HG02798 (cell line): Measurements from ENCODE around the gene NINJ1.
A peak's percentile ranks its signal among the peaks of the same experiment; 100 is the strongest.
"Not testable (repeated sequence)": the region's sequence is repeated elsewhere in the genome, so short reads cannot be mapped to it uniquely, and the experiment has no call there.

Experiments
- ATAC-seq: cut with Tn5 transposase; IDR thresholded peaks from one replicate; pipeline ENCODE4 v1.9.1; 2021; ENCODE audit warnings: mild to moderate bottlenecking; ENCODE audit not compliant: unreplicated experiment, poor library complexity

Gene NINJ1

GRCh38 chr9:93161786-93162562 lies 27.9 kb upstream of the NINJ1 start:
- no peak for ATAC-seq

GRCh38 chr9:93159601-93160471 lies 25.8 kb upstream of the NINJ1 start:
- peak; percentile 89 for ATAC-seq

- ATAC-seq = no peak
Measured at GRCh38 chr9:93156475-93157008, 22.5 kb upstream of the NINJ1 start.

DNA sequence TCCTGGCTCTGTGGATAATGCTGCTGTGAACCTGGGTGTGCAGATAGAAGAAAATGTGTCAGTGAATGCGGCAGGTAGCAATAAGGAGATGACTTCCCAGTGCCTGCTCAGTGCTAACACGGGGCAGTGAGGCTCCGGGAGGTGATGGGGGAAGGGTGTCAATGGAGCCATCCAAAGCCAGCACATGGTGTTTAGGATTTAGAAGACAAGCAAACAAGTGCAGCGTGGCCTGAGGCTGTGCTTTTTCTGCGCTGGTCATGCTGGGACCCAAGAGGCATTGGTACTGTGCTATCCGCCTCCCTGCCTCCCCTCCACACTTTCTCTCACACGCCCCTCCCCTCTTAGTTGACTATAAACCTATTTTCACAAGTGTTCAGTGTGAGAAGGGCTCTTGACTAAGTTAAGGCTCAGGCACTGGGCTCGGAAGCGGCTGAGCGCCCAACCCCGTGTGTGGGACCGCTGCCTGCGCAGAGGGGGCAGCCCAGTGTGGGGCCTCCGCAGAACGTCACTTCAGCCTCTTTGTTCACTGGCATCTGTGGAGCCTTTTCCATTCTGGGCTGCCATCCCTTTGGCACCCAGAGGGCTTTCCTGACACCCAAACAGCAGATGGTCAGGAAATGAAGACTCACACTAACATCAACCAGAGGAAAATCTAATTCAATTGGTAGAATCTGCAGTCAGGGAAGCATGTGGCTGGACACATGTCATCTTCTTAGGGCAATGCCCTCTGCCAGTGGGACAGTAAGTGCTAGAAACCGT lies 21.8 kb upstream of the NINJ1 start:
- no peak for ATAC-seq

DNA sequence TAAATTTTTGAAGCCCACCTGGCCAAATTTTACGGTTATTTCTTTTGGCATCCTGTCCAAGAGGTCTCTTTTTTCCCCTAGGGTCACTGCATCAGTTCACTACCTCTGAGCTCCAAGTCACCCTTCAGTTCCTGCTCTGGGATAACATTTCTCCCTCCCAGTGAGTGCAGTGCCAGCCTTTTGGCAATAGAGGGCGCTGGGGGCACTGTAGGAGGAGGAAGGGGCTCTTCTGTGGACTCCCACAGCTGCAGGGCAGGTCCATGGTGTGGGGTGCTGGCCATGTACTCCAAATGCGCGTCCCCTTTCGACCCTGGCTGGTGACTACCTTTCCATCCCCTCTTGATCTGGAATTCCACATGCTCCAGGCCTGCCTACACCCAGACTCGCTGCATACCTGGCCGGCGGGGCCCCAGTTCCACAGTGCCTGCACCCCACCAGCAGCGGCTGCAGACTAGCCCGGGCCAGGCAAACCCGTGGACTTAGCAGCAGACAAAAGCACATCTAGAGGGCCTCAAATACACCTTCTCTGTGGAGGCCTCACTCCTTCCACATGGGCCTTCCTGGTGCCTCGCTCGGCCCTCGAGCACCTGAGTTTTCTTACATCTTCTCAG lies 20.3 kb upstream of the NINJ1 start:
- no peak for ATAC-seq

- ATAC-seq = no peak
Measured at GRCh38 chr9:93151097-93151784, 17.2 kb upstream of the NINJ1 start.

DNA sequence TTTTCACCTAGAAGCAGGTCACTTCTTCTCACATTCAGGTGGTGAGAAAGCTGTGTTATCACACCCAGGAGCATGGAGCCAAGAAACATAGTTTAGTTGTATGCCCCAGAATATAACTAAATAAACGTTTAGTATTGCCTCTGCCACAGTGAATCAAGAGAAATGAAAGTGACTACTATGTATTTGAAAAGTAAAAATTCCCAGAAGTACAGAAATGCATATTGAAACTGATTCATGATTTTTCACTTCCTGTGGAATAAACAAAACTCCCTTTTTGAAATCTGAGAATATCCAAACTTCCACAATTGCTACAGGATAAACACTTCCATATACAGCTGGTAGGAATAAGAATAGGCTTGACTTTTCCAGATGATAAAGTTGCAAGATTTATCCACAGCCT lies 15.3 kb upstream of the NINJ1 start:
- no peak for ATAC-seq

DNA sequence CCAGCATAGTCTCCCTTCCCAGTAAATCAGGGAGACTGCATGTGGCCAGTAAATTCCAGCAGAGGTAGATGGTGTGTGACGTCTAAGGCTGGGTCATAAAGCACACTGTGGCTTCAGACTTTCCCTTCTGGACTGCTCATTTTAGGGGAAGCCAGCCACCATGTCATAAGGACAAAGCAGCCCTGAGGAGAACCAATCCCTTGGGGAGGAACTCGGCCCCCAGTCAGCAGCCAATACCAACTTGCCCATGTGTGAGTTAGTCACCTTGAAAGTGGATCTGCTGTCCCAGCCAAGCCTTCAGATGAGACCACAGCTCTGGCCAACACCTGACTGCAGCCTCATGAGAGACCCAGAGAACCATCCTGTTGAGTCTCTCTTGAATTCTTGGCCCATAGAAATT lies 14.7 kb upstream of the NINJ1 start:
- no peak for ATAC-seq

- ATAC-seq = no peak
Measured at GRCh38 chr9:93147632-93148031, 13.6 kb upstream of the NINJ1 start.

DNA sequence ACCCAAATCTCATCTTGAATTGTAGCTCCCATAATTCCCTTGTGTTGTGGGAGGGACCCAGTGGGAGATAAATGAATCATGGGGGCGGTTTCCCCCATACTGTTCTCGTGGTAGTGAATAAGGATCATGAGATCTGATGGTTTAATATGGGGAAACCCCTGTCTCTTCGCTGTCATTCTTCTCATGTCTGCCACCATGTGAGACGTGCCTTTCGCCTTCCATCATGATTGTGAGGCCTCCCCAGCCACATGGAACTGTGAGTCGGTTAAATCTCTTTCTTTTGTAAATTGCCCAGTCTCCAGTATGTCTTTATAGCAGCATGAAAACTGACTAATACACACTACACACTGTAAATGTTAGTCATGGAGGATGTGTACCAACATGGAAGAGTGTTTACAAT lies 12.6 kb upstream of the NINJ1 start:
- not testable (repeated sequence) for ATAC-seq

GRCh38 chr9:93143830-93144530 lies 9.9 kb upstream of the NINJ1 start:
- ATAC-seq = no peak

DNA sequence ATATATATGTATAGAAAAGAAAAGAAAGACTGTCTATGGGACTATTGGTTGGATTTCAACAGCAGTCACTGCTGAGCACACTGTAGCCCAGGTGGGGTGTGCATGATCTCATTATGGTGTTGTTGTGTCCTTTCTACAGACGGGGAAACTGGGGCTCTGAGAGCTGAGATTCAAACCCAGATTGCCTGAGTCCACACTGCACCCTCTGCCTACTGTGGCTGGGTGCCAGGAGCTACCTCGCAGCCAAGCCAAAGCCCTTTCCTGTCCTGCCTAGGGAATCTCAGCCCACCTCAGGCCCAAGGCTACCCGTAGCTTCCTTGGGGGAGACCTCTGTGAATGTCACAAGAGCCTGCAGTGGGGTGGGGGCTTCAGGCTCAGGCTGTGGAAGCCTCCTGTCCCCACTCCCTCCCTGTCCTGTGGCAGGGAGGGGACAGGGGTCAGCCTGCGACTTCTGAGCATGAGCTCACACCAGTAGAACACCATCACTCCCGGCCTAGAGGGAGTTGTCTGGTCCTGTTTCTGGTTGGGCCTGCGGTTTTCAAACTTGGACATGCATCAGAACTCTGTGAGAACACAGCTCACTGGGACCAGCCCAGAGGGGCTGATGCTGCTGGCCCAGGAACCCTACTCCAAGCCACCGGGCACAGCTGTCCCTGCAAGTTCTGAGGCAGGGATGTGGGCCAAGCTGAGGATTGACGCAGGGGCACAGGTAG lies 7.9 kb upstream of the NINJ1 start:
- ATAC-seq = no peak

DNA sequence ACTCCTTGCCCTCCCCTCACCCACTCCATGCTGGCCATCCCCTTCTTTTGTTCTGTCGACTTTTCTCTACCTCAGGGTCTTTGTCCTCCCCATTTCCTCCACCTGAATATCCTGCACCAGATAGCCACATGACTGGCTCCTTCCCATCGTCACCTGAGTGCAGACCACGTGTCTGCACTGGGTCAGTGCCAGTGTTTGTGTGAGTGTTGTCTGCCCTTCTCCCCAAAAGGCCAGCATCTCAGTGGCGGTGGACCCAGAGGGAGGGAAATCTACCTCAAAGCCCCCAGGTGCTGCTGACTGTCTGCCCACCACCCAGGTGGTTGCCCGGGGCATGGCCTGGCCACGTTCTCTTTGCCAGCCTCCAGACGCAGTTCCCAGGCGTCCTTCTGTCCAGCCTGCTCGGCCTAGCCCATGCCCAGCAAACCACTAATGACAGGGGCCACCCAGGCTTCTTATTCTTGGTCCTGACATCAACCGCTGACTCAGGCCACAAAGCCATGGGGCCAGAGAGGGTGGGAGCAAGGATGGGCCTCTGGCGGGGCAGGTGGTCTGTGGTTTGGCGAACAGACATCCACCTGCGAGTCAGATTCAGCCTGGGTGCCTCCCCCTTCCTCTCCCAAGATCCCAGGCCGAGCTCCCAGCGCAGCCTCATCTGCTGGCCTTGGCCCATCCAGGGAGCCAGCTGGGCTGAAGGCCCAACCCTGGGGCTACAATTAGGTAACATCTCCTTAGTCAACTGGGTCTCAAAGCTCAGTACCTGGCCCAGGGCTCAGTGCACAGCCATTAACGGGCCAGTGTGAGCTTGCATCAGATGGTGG lies 5.5 kb upstream of the NINJ1 start:
- no peak for ATAC-seq

GRCh38 chr9:93138171-93138764 lies 4.2 kb upstream of the NINJ1 start:
- no peak for ATAC-seq

- no peak for ATAC-seq
Measured at GRCh38 chr9:93137362-93137761, 3.3 kb upstream of the NINJ1 start.

DNA sequence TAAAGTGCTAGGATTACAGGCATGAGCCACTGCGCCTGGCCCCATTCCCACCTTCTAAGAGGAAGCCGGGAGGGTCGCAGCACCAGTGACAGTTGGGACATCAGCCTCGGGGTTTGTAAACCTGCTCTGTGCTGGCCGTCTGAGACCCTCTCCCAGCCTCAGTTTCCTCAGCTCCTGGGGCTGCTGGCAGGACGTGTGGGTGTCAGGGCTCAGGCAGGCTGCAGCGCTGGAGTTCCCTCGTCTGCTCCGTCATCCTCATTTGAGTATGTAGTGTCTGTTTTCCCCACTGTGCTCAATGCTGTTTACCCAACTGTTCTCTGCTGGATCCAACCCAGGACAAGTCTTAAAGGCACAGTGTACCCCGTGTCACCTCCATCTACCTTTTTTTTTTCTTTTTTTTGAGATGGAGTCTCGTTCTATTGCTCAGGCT lies 2.0 kb upstream of the NINJ1 start:
- ATAC-seq = no peak

DNA sequence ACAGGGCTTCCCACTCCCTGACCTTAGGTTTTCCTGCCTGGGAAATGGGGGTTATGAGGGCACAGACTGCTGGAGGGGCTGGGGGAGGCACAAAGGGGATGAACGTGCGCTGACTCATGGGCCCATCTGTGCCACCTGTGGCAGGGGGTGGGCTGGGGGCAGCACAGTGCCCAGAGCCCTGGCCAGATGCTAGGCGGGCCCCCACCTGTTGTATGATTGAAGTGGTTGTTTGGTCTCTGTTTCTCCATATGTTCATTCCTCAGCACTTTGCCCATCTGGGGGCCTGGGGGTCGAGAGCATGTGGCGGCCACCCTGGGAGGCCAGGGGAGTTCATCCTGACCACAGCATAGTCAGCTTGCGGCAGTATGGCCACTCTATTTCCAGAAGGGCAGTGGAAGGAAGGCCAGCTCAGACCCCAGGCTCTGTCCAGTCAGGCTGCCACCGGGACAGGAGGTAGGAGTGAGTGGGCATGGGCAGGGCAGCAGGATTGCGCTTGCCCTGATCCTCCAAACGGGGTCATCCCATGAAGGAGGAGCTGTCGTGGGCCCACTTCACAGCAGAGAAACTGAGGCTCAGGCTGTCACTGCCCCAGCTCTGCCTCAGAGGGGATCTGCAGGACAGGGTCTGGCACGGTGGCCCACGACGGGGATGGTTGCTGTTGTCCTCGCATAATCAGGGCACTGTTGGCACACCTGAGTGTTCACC lies 841 bp upstream of the NINJ1 start:
- ATAC-seq = no peak
